IPS-15b (cell line): Measurements from ENCODE around the gene RPRD1B.

Source experiments
- H3K27me3 ChIP-seq: one replicate; pipeline ENCODE4 v1.6.1; 2013; ENCODE audit warnings: low read length; ENCODE audit not compliant: control insufficient read depth, insufficient read depth
- H3K36me3 ChIP-seq: one replicate; pipeline ENCODE4 v1.6.1; 2013; ENCODE audit warnings: low read length; ENCODE audit not compliant: control insufficient read depth, insufficient read depth
- H3K4me1 ChIP-seq: one replicate; pipeline ENCODE4 v1.6.1; 2013; ENCODE audit warnings: mild to moderate bottlenecking, low read length; ENCODE audit not compliant: control insufficient read depth, insufficient read depth
- H3K4me3 ChIP-seq: one replicate; pipeline ENCODE4 v1.5.1; 2013; ENCODE audit warnings: low read depth, low read length
- H3K9ac ChIP-seq: one replicate; pipeline ENCODE4 v1.6.1; 2013; ENCODE audit warnings: low read depth, mild to moderate bottlenecking, low read length
- H3K9me3 ChIP-seq: one replicate; pipeline ENCODE4 v1.6.1; 2013; ENCODE audit warnings: mild to moderate bottlenecking, low read length; ENCODE audit not compliant: control insufficient read depth, insufficient read depth

The RPRD1B gene

DNA sequence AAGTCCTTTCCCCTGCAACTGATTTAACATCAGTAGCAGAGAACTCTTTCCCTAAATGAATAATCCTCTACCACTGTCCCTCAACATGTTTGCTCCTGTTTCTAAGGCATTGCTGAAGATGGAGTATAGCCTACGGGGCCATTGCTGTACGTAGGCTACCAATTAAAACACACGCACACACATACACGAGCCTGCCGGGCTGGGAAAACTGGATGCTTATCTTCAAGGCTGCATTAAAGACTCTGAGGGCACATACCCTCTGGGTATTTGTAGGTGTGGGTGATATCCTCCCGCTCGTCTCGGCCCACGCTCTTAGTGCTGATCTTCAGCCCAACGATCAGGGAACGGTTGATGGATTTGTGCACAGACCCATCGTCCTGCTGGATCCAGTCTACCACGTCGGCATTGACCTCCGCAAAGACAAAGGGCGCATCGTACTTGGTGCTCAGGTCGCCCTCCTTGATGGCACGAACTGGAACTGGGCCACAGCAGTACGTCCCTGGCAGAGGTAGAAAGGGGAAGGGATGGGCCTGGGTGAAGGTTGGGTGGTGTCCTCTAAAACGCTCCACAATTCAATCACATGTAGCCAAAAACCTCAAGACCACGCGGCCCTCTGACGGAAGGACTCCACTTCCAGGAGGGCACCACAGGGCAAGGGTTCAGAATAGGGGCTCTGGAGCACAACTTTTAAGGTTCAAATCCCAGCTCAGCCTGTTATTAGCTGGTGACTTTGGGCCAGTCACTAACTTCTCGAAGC lies 105.8 kb downstream of the RPRD1B start:
- Histone ChIP-seq H3K4me1 (peaks cover 2% of the 10 kb centered on the region), H3K27me3 (no peaks in the 10 kb centered on the region), H3K9ac (no peak overlapping the region), H3K9me3 (no peaks in the 10 kb centered on the region), H3K36me3 (no peaks in the 10 kb centered on the region), H3K4me3 (no peak overlapping the region)

DNA sequence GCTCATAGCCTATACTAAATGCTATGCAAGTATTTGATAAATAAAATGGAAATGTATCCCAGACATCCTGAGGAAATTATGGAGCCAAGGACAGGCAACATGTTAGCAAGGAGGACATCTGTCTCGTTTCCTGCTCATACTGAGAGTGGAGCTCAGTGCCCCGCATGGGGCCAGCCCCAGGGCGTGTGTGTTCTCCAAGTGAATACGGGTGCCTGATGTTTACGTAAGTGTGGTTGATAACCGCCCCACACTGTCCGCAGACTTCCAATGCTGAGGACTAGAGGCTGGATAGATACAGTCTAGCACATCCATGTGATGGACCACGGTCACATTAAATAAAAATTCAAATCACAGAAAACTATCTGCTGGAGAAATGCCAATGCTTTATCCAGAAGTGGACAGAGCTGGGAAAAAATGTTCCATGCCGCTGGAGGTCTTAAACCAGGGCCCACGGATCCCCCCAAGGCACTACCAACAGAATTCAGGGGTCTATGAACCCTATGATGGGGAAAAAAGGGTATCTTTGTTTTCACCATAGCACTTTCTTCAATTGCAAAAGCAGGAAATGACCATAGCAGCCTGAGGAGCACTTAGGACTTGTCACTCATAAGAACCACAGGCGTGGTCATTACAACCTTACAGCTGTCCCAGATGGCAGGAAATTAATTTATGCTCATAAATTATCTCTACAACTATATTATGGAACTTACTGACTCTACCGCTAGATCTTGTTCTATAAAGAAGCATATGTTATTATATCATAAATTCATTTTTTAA lies 106.6 kb downstream of the RPRD1B start:
- Histone ChIP-seq H3K4me1 (peaks cover 2% of the 10 kb centered on the region), H3K9me3 (no peaks in the 10 kb centered on the region), H3K27me3 (no peaks in the 10 kb centered on the region), H3K9ac (no peak overlapping the region), H3K36me3 (no peaks in the 10 kb centered on the region), H3K4me3 (no peak overlapping the region)

GRCh38 chr20:38141204-38141888 lies 107.8 kb downstream of the RPRD1B start:
- Histone ChIP-seq H3K9me3 (no peaks in the 10 kb centered on the region), H3K27me3 (no peaks in the 10 kb centered on the region), H3K9ac (no peak overlapping the region), H3K4me3 (no peak overlapping the region), H3K36me3 (no peaks in the 10 kb centered on the region), H3K4me1 (peaks cover 2% of the 10 kb centered on the region)
